Chondrocyte (in vitro differentiated cells): Measurements from ENCODE around the gene NOSTRIN. TPM values are rescaled to one million over a fixed set of nuclear protein-coding genes. Genes with fewer than 3 reads are reported as not detected.

ENCODE experiments used
- DNase-seq: peaks from one replicate; pipeline ENCODE4 v3.0.0; 2021; ENCODE audit warnings: mixed read lengths, low spot score
- H3K27ac Mint-ChIP-seq: one replicate; pipeline ENCODE4 v1.8.0; 2021; ENCODE audit warnings: mild to moderate bottlenecking, moderate library complexity, mixed read lengths; ENCODE audit not compliant: unreplicated experiment
- H3K27me3 Mint-ChIP-seq: 2 replicates; pipeline ENCODE4 v1.8.0; 2021; ENCODE audit warnings: low read depth, mixed read lengths
- H3K36me3 Mint-ChIP-seq: 2 replicates; pipeline ENCODE4 v1.8.0; 2021; ENCODE audit warnings: low read depth, mixed read lengths
- H3K4me1 Mint-ChIP-seq: 2 replicates; pipeline ENCODE4 v1.8.0; 2021; ENCODE audit warnings: low read depth, mild to moderate bottlenecking, mixed read lengths
- H3K4me3 Mint-ChIP-seq: one replicate; pipeline ENCODE4 v1.8.0; 2021; ENCODE audit warnings: mild to moderate bottlenecking, moderate library complexity, mixed read lengths; ENCODE audit not compliant: unreplicated experiment
- H3K9me3 Mint-ChIP-seq: 2 replicates; pipeline ENCODE4 v1.8.0; 2021; ENCODE audit warnings: low read depth, mixed read lengths
- total RNA-seq: library from RNA; stranded (reverse); gene quantifications from 3 replicates; pipeline ENCODE4 v1.2.1, GENCODE V29; 2021
- TF ChIP-seq, protein P1 (sequence below): fragments of 200-600 bp; sonication (generic); IDR thresholded peaks from 2 replicates; pipeline ENCODE4 v1.5.0; 2021; ENCODE audit warnings: antibody characterized with exemption, mild to moderate bottlenecking, moderate library complexity

Gene NOSTRIN
- total RNA-seq, 1 donor from 2014 or later: 0.27 TPM

DNA sequence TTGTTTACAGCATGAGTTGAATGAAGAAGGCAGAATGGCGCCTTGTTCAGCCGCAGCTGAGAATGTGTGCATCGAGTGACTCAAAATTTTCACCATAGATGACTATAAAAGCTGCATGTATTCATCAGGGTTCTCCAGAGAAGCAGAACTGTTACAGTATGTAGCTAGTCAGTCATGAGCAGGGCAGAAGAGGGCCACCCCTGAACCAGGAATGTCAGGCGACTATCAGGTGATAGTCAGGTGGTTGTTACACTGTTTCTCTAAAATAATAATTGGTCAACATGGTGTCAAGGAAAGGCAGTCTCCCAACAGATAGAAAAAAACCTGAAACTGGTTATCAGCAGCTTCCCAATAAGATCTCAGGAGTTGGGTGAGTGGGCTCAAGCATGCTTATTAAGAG lies 20.2 kb upstream of the NOSTRIN start:
- peaks cover 7% of the 10 kb centered on the region for H3K4me1 Mint-ChIP-seq
- no peak overlapping the region for H3K4me3 Mint-ChIP-seq
- no peaks in the 10 kb centered on the region for H3K27me3 Mint-ChIP-seq
- H3K36me3 Mint-ChIP-seq: peaks cover 2% of the 10 kb centered on the region
- TF ChIP-seq, protein P1, sequence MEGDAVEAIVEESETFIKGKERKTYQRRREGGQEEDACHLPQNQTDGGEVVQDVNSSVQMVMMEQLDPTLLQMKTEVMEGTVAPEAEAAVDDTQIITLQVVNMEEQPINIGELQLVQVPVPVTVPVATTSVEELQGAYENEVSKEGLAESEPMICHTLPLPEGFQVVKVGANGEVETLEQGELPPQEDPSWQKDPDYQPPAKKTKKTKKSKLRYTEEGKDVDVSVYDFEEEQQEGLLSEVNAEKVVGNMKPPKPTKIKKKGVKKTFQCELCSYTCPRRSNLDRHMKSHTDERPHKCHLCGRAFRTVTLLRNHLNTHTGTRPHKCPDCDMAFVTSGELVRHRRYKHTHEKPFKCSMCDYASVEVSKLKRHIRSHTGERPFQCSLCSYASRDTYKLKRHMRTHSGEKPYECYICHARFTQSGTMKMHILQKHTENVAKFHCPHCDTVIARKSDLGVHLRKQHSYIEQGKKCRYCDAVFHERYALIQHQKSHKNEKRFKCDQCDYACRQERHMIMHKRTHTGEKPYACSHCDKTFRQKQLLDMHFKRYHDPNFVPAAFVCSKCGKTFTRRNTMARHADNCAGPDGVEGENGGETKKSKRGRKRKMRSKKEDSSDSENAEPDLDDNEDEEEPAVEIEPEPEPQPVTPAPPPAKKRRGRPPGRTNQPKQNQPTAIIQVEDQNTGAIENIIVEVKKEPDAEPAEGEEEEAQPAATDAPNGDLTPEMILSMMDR: no peak
- no peaks in the 10 kb centered on the region for H3K9me3 Mint-ChIP-seq
- no peak for DNase-seq
- H3K27ac Mint-ChIP-seq: no peak overlapping the region

DNA sequence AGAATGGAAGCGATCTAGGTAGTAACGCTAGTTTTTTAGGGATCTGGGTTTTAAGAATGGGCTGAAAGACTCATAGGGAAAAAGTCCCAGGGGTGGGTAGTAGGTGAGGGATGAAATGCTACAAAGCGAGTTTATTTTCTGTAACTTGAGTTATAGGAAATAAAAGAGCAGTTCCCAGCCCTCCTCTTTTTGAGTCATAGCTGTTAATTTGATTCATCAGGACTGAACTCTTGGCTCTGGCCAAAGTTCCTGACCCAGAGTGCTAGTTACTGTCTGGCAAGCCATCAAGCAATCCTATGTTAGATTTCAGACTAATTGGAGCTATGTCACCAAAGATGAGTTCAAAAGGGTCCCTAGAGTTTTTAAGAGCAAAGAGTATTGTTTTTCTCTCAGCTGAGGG lies 17.4 kb upstream of the NOSTRIN start:
- TF ChIP-seq, protein P1: no peak
- Mint-ChIP-seq H3K27me3 (no peaks in the 10 kb centered on the region), H3K4me3 (no peak overlapping the region), H3K4me1 (peaks cover 7% of the 10 kb centered on the region), H3K9me3 (no peaks in the 10 kb centered on the region), H3K27ac (no peak overlapping the region), H3K36me3 (no peaks in the 10 kb centered on the region)
- no peak for DNase-seq

DNA sequence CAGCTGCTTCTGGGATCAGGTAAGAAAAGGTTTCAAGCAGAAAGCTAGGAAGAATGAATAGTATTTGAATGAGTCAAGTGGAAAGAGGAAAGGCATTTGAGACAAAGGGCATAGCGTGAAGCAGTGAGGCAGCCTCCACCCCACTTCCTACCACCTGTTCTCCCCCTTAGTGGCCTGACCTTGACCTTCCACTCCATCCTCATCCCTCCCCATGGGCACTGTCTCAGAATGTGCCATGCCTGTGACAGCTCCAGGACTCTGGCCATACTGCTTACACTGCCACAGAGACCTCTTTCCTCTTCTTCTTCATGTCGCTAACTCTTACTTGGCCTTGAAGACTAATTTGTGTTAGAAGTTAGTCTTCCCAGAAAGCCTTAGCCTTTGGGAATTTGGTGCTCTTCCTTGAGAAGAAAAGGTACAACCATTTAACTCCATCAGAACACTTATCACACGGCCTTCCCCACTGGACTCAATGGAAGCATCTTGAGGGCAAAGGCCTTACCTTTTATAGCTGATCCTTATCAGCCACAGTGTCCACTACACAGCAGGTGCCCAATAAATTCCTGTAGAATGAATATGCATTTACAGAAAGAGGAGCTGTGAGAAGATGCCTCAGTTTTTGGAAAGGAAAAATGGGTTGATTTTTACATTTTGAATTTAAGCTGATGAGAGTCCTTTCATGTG lies 15.2 kb upstream of the NOSTRIN start:
- TF ChIP-seq, protein P1: no peak
- no peaks in the 10 kb centered on the region for H3K36me3 Mint-ChIP-seq
- no peaks in the 10 kb centered on the region for H3K4me1 Mint-ChIP-seq
- H3K27me3 Mint-ChIP-seq: no peaks in the 10 kb centered on the region
- no peak overlapping the region for H3K27ac Mint-ChIP-seq
- no peak overlapping the region for H3K4me3 Mint-ChIP-seq
- no peak for DNase-seq
- peaks cover 2% of the 10 kb centered on the region for H3K9me3 Mint-ChIP-seq

DNA sequence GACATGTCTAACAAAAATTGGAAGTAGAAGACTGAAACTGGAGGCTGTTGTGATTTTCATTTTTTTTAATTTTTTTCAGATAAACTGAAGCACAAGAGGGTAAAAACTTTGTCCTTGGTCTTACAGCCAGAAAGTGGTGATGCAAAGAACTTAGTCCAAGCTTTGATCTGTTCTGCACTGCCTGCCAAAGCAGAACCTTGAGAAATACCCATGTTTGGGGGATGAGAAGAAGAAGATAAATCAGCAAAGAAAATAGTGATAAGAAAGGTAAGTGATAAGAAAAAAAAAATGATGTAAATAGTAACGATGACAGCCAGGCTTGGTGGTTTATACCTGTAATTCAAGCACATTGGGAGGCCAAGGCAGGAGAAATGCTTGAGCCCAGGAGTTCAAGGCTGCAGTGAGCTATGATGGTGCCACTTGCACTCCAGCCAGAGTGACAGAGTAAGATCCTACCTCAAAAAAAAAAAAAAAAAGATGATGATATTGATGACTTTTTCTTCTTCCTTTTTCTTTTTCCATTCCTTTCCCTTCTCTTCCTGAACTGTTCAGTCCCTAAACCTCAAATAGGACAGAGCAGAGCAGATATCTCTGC lies 14.6 kb upstream of the NOSTRIN start:
- TF ChIP-seq, protein P1: no peak
- no peaks in the 10 kb centered on the region for H3K36me3 Mint-ChIP-seq
- no peak overlapping the region for H3K4me3 Mint-ChIP-seq
- DNase-seq: no peak
- H3K27me3 Mint-ChIP-seq: no peaks in the 10 kb centered on the region
- H3K27ac Mint-ChIP-seq: no peak overlapping the region
- peaks cover 2% of the 10 kb centered on the region for H3K9me3 Mint-ChIP-seq
- H3K4me1 Mint-ChIP-seq: no peaks in the 10 kb centered on the region

DNA sequence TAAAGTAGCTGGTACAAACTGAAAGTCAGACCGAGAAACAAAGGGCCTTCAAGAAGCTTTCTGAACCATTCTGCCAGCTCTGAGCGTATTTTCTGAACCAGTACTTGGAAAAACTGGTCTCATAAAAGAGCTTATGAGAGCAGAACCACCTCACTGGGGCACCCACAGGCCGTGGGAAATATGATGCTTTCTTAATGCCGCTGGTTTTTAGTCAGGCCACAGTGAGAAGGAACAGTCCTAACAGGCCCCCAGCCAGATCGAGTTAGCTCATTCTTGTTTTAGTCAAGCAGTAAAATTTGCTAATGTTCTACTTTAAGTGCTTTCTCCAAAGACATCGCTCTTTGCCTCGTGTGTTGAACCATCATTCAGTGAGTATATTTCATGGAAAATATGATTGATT lies 12.7 kb upstream of the NOSTRIN start:
- no peaks in the 10 kb centered on the region for H3K36me3 Mint-ChIP-seq
- H3K27me3 Mint-ChIP-seq: no peaks in the 10 kb centered on the region
- no peak overlapping the region for H3K4me3 Mint-ChIP-seq
- peaks cover 2% of the 10 kb centered on the region for H3K9me3 Mint-ChIP-seq
- no peak overlapping the region for H3K27ac Mint-ChIP-seq
- H3K4me1 Mint-ChIP-seq: no peaks in the 10 kb centered on the region
- DNase-seq: no peak
- TF ChIP-seq, protein P1: no peak
